NCI-H2196 (cell line): ENCODE data around the gene TBC1D22A.
"Not testable (repeated sequence)": the region's sequence is repeated elsewhere in the genome, so short reads cannot be mapped to it uniquely, and the experiment has no call there.

Experiments
- DNase-seq: peaks from one replicate; lab custom pipeline; 2025; ENCODE audit not compliant: unreplicated experiment; lab: John Stamatoyannopoulos, UW

TBC1D22A gene

GRCh38 chr22:46773076-46773475 lies 10.6 kb downstream of the TBC1D22A start:
- DNase-seq = no peak

- DNase-seq = no peak
These were observed 12.0 kb downstream of the TBC1D22A start for GRCh38 chr22:46774253-46774979.

GRCh38 chr22:46774980-46775849 lies 12.8 kb downstream of the TBC1D22A start:
- no peak for DNase-seq

GRCh38 chr22:46775850-46776826 lies 13.7 kb downstream of the TBC1D22A start:
- DNase-seq = no peak

GRCh38 chr22:46776876-46777608 lies 14.6 kb downstream of the TBC1D22A start:
- no peak for DNase-seq

GRCh38 chr22:46777609-46777970 lies 15.1 kb downstream of the TBC1D22A start:
- DNase-seq = no peak

GRCh38 chr22:46779023-46779422 lies 16.6 kb downstream of the TBC1D22A start:
- no peak for DNase-seq

- no peak for DNase-seq
These were observed 17.2 kb downstream of the TBC1D22A start for GRCh38 chr22:46779651-46780050.

GRCh38 chr22:46780453-46780852 lies 18.0 kb downstream of the TBC1D22A start:
- no peak for DNase-seq

- DNase-seq = no peak
These were observed 18.8 kb downstream of the TBC1D22A start for GRCh38 chr22:46781291-46781690.

GRCh38 chr22:46782200-46782599 lies 19.8 kb downstream of the TBC1D22A start:
- not testable (repeated sequence) for DNase-seq

- DNase-seq = no peak
These were observed 21.3 kb downstream of the TBC1D22A start for GRCh38 chr22:46783721-46784120.

- DNase-seq = no peak
These were observed 26.2 kb downstream of the TBC1D22A start for GRCh38 chr22:46788441-46789172.

- DNase-seq = no peak
These were observed 27.5 kb downstream of the TBC1D22A start for GRCh38 chr22:46789992-46790391.

GRCh38 chr22:46791201-46791731 lies 28.8 kb downstream of the TBC1D22A start:
- no peak for DNase-seq

GRCh38 chr22:46792061-46792796 lies 29.8 kb downstream of the TBC1D22A start:
- no peak for DNase-seq

- no peak for DNase-seq
These were observed 30.4 kb downstream of the TBC1D22A start for GRCh38 chr22:46792841-46793261.

- no peak for DNase-seq
These were observed 31.0 kb downstream of the TBC1D22A start for GRCh38 chr22:46793497-46793896.

- no peak for DNase-seq
These were observed 31.6 kb downstream of the TBC1D22A start for GRCh38 chr22:46794067-46794466.
